Activated naive CD8-positive, alpha-beta T cell treated with anti-CD3 and anti-CD28 coated beads, Interleukin-2, amount 10 ng/mL, durations not matched to agents 7 days and 5 days (primary cell): ENCODE measurements around the gene CSH2. TPM values are rescaled to one million over a fixed set of nuclear protein-coding genes. Genes with fewer than 3 reads are reported as not detected.
"Not testable (repeated sequence)": the region's sequence is repeated elsewhere in the genome, so short reads cannot be mapped to it uniquely, and the experiment has no call there.

ENCODE experiments used
- ATAC-seq: fragments of 150-1000 bp; cut with Tn5 transposase; one replicate; pipeline ENCODE4 v1.10.0; 2021; ENCODE audit warnings: low read depth, moderate library complexity
- POLR2A ChIA-PET: fragments of 350-600 bp; sonication (Branson Sonifier 250); formaldehyde crosslinking; loops from one replicate; lab custom pipeline; 2021; ENCODE audit warnings: antibody characterized with exemption; lab: Charles Lee
- DNase-seq: peaks from one replicate; pipeline ENCODE4 v3.0.0; 2021
- H3K27ac Mint-ChIP-seq: one replicate; pipeline ENCODE4 v1.8.0; 2022; ENCODE audit warnings: mild to moderate bottlenecking, mixed read lengths
- H3K27me3 Mint-ChIP-seq: one replicate; pipeline ENCODE4 v1.8.0; 2022; ENCODE audit warnings: mild to moderate bottlenecking, moderate library complexity, mixed read lengths
- H3K36me3 Mint-ChIP-seq: one replicate; pipeline ENCODE4 v1.8.0; 2021; ENCODE audit warnings: mild to moderate bottlenecking, mixed read lengths
- H3K4me1 Mint-ChIP-seq: one replicate; pipeline ENCODE4 v1.8.0; 2021; ENCODE audit warnings: mixed read lengths
- H3K4me3 Mint-ChIP-seq: one replicate; pipeline ENCODE4 v1.8.0; 2022; ENCODE audit warnings: mild to moderate bottlenecking, moderate library complexity, mixed read lengths
- H3K9me3 Mint-ChIP-seq: one replicate; pipeline ENCODE4 v1.8.0; 2021; ENCODE audit warnings: mixed read lengths
- total RNA-seq, 2 experiments: library from RNA; stranded (reverse); gene quantifications; one replicate each; pipeline ENCODE4 v1.2.3, GENCODE V29; 2021

The CSH2 gene
- total RNA-seq, 2 experiments from 2014 or later = not detected

- POLR2A ChIA-PET, DNase-seq, H3K36me3 Mint-ChIP-seq, H3K4me1 Mint-ChIP-seq, H3K27ac Mint-ChIP-seq, H3K9me3 Mint-ChIP-seq, H3K4me3 Mint-ChIP-seq: not testable (repeated sequence)
- ATAC-seq = peak; percentile 45
- peaks cover 21% of the 10 kb centered on the region for H3K27me3 Mint-ChIP-seq
Observed at GRCh38 chr17:63866625-63867024, 6.9 kb downstream of the CSH2 start.

- H3K36me3 Mint-ChIP-seq = no peaks in the 10 kb centered on the region
- POLR2A ChIA-PET = no interaction called here
- ATAC-seq (no peak), DNase-seq (no peak)
- H3K4me1 Mint-ChIP-seq = no peaks in the 10 kb centered on the region
- peaks cover 30% of the 10 kb centered on the region for H3K27me3 Mint-ChIP-seq
- no peak overlapping the region for H3K27ac Mint-ChIP-seq
- no peak overlapping the region for H3K4me3 Mint-ChIP-seq
- no peaks in the 10 kb centered on the region for H3K9me3 Mint-ChIP-seq
Observed at GRCh38 chr17:63859257-63859656, 14.2 kb downstream of the CSH2 start.

GRCh38 chr17:63856425-63856824 is 17.1 kb downstream of the CSH2 start:
- not testable (repeated sequence) for H3K27ac Mint-ChIP-seq, H3K4me1 Mint-ChIP-seq, H3K9me3 Mint-ChIP-seq, H3K36me3 Mint-ChIP-seq, H3K4me3 Mint-ChIP-seq, DNase-seq, ATAC-seq
- H3K27me3 Mint-ChIP-seq = peaks cover 34% of the 10 kb centered on the region
- POLR2A ChIA-PET = interaction anchor here (0.7 kb wide), 1 partner anchor 586 kb away, joined by 4 read pairs; no protein-coding TSS in a partner anchor

- POLR2A ChIA-PET = no interaction called here
Observed at GRCh38 chr17:63855185-63855584, 18.3 kb downstream of the CSH2 start.

GRCh38 chr17:63854709-63855108 is 18.8 kb downstream of the CSH2 start:
- no peak overlapping the region for H3K27ac Mint-ChIP-seq
- peaks cover 43% of the 10 kb centered on the region for H3K27me3 Mint-ChIP-seq
- DNase-seq (no peak), ATAC-seq (no peak)
- no peak overlapping the region for H3K4me3 Mint-ChIP-seq
- H3K36me3 Mint-ChIP-seq = no peaks in the 10 kb centered on the region
- POLR2A ChIA-PET = no interaction called here
- peaks cover 1% of the 10 kb centered on the region for H3K4me1 Mint-ChIP-seq
- H3K9me3 Mint-ChIP-seq = no peaks in the 10 kb centered on the region

More at GRCh38 chr17:63855185-63855584, 18.3 kb downstream of the CSH2 start:
- H3K27me3 Mint-ChIP-seq = peaks cover 41% of the 10 kb centered on the region
- ATAC-seq = no peak
- no peak for DNase-seq
- H3K4me3 Mint-ChIP-seq = no peak overlapping the region
- H3K27ac Mint-ChIP-seq = no peak overlapping the region
- no peaks in the 10 kb centered on the region for H3K36me3 Mint-ChIP-seq
- no peaks in the 10 kb centered on the region for H3K4me1 Mint-ChIP-seq
- no peaks in the 10 kb centered on the region for H3K9me3 Mint-ChIP-seq

- no peak for DNase-seq
- H3K4me3 Mint-ChIP-seq = no peak overlapping the region
- H3K4me1 Mint-ChIP-seq = peaks cover 11% of the 10 kb centered on the region
- H3K27ac Mint-ChIP-seq = no peak overlapping the region
- H3K27me3 Mint-ChIP-seq = peaks cover 37% of the 10 kb centered on the region
- H3K9me3 Mint-ChIP-seq = peaks cover under 1% of the 10 kb centered on the region
- no peak for ATAC-seq
- POLR2A ChIA-PET = no interaction called here
- no peaks in the 10 kb centered on the region for H3K36me3 Mint-ChIP-seq
Observed at GRCh38 chr17:63853260-63853659, 20.2 kb downstream of the CSH2 start.

- peaks cover 18% of the 10 kb centered on the region for H3K4me1 Mint-ChIP-seq
- DNase-seq (no peak), ATAC-seq (no peak)
- H3K27ac Mint-ChIP-seq = no peak overlapping the region
- POLR2A ChIA-PET = no interaction called here
- peaks cover 5% of the 10 kb centered on the region for H3K9me3 Mint-ChIP-seq
- H3K4me3 Mint-ChIP-seq = no peak overlapping the region
- H3K27me3 Mint-ChIP-seq = peaks cover 29% of the 10 kb centered on the region
- no peaks in the 10 kb centered on the region for H3K36me3 Mint-ChIP-seq
Observed at GRCh38 chr17:63850401-63850800, 23.1 kb downstream of the CSH2 start.

- H3K27me3 Mint-ChIP-seq = peaks cover 25% of the 10 kb centered on the region
- H3K4me3 Mint-ChIP-seq = peak overlapping the region; percentile 79
- peaks cover 23% of the 10 kb centered on the region for H3K4me1 Mint-ChIP-seq
- POLR2A ChIA-PET = interaction anchor here (0.7 to 1.6 kb wide), 9 partner anchors 8 to 171 kb away, joined by 3 to 8 read pairs (median 3); partner anchors contain the start of genes ICAM2, LIMD2 and PSMC5
- no peaks in the 10 kb centered on the region for H3K36me3 Mint-ChIP-seq
- peak; percentile 97 for DNase-seq
- peak; percentile 93 for ATAC-seq
- H3K9me3 Mint-ChIP-seq = peaks cover 5% of the 10 kb centered on the region
- peak overlapping the region; percentile 97 for H3K27ac Mint-ChIP-seq
Observed at GRCh38 chr17:63848834-63849689, 24.4 kb downstream of the CSH2 start.

- POLR2A ChIA-PET = interaction anchor here (1.0 to 1.5 kb wide), 4 partner anchors 11 to 153 kb away, joined by 3 to 8 read pairs (median 6); partner anchors contain the start of gene LIMD2
- H3K9me3 Mint-ChIP-seq = peaks cover 5% of the 10 kb centered on the region
- DNase-seq (no peak), ATAC-seq (no peak)
- H3K27me3 Mint-ChIP-seq = peaks cover 23% of the 10 kb centered on the region
- H3K4me3 Mint-ChIP-seq = peak overlapping the region; percentile 37
- H3K36me3 Mint-ChIP-seq = no peaks in the 10 kb centered on the region
- peaks cover 26% of the 10 kb centered on the region for H3K4me1 Mint-ChIP-seq
- peak overlapping the region; percentile 97 for H3K27ac Mint-ChIP-seq
Observed at GRCh38 chr17:63847525-63848249, 25.8 kb downstream of the CSH2 start.

GRCh38 chr17:63845509-63845908 is 28.0 kb downstream of the CSH2 start:
- H3K4me1 Mint-ChIP-seq = peaks cover 35% of the 10 kb centered on the region
- POLR2A ChIA-PET = no interaction called here
- ATAC-seq (no peak), DNase-seq (no peak)
- peaks cover 5% of the 10 kb centered on the region for H3K9me3 Mint-ChIP-seq
- H3K27ac Mint-ChIP-seq = no peak overlapping the region
- no peak overlapping the region for H3K4me3 Mint-ChIP-seq
- H3K27me3 Mint-ChIP-seq = peaks cover 9% of the 10 kb centered on the region
- no peaks in the 10 kb centered on the region for H3K36me3 Mint-ChIP-seq

GRCh38 chr17:63843910-63844677 is 29.4 kb downstream of the CSH2 start:
- Mint-ChIP-seq H3K36me3 (no peaks in the 10 kb centered on the region), H3K4me1 (peaks cover 37% of the 10 kb centered on the region), H3K27me3 (peaks cover 2% of the 10 kb centered on the region), H3K27ac (peak overlapping the region; percentile 94), H3K4me3 (peak overlapping the region; percentile 91), H3K9me3 (peaks cover 5% of the 10 kb centered on the region)
- POLR2A ChIA-PET = interaction anchor here (0.6 to 6.8 kb wide), 11 partner anchors 14 to 485 kb away, joined by 3 to 83 read pairs (median 5); partner anchors contain the start of genes CCDC47, DDX42, FTSJ3 and ICAM2
- ATAC-seq = no peak
- no peak for DNase-seq

GRCh38 chr17:63843387-63843888 is 30.0 kb downstream of the CSH2 start:
- Mint-ChIP-seq H3K27ac (peak overlapping the region; percentile 94), H3K4me3 (peak overlapping the region; percentile 91), H3K4me1 (peaks cover 33% of the 10 kb centered on the region)
- not testable (repeated sequence) for H3K36me3 Mint-ChIP-seq, H3K27me3 Mint-ChIP-seq, DNase-seq, H3K9me3 Mint-ChIP-seq
- ATAC-seq = peak; percentile 15
- POLR2A ChIA-PET = interaction anchor here (0.6 to 6.8 kb wide), 14 partner anchors 14 to 662 kb away, joined by 3 to 83 read pairs (median 4); partner anchors contain the start of genes CCDC47, DDX42, FTSJ3 and ICAM2
